ENCODE measurements around the gene SHMT1. TPM values are rescaled to one million over a fixed set of nuclear protein-coding genes. Genes with fewer than 3 reads are reported as not detected.
"Not testable (repeated sequence)": the region's sequence is repeated elsewhere in the genome, so short reads cannot be mapped to it uniquely, and the experiment has no call there.

The SHMT1 gene
- polyA plus RNA-seq, 1 experiment = 4.0 TPM

GRCh38 chr17:18388266-18388665 lies 24.9 kb upstream of the SHMT1 start:
- POLR2A ChIA-PET; H3K27ac ChIP-seq (ENCODE audit: low read depth, low read length); H3K4me3 ChIP-seq (ENCODE audit: low read depth, low read length); DNase-seq (ENCODE audit: low read depth, low spot score); H3K9me3 ChIP-seq (ENCODE audit: control insufficient read depth, insufficient read depth, low read length); CTCF ChIA-PET: not testable (repeated sequence)
- peaks cover 11% of the 10 kb centered on the region for H3K27me3 ChIP-seq (ENCODE audit: control insufficient read depth, insufficient read depth, low read length)

- H3K4me3 ChIP-seq (ENCODE audit: low read depth, low read length); H3K9me3 ChIP-seq (ENCODE audit: control insufficient read depth, insufficient read depth, low read length); POLR2A ChIA-PET; CTCF ChIA-PET; DNase-seq (ENCODE audit: low read depth, low spot score); H3K27ac ChIP-seq (ENCODE audit: low read depth, low read length): not testable (repeated sequence)
- peaks cover 14% of the 10 kb centered on the region for H3K27me3 ChIP-seq (ENCODE audit: control insufficient read depth, insufficient read depth, low read length)
These were observed 24.2 kb upstream of the SHMT1 start for GRCh38 chr17:18387583-18387982.

DNA sequence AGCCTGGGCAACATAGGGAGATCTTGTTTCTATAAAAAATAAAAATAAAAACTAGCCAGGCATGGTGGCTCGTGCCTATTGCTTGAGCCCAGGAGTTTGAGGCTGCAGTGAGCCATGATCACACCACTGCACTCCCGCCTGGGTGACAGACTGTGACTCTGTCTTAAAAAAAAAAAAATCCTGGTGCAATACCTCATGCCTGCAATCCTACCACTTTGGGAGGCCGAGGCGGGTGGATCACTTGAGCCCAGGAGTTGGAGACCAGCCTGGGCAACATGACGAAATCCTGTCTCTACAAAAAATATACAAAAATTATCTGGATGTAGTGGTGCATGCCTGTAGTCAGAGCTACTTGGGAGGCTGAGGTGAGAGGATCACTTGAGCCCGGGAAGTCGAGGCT lies 20.9 kb upstream of the SHMT1 start:
- H3K27ac ChIP-seq (ENCODE audit: low read depth, low read length); DNase-seq (ENCODE audit: low read depth, low spot score); H3K9me3 ChIP-seq (ENCODE audit: control insufficient read depth, insufficient read depth, low read length); CTCF ChIA-PET; H3K4me3 ChIP-seq (ENCODE audit: low read depth, low read length); POLR2A ChIA-PET: not testable (repeated sequence)
- peaks cover 31% of the 10 kb centered on the region for H3K27me3 ChIP-seq (ENCODE audit: control insufficient read depth, insufficient read depth, low read length)

- peaks cover 32% of the 10 kb centered on the region for H3K27me3 ChIP-seq (ENCODE audit: control insufficient read depth, insufficient read depth, low read length)
- CTCF ChIA-PET; POLR2A ChIA-PET; H3K27ac ChIP-seq (ENCODE audit: low read depth, low read length); DNase-seq (ENCODE audit: low read depth, low spot score); H3K4me3 ChIP-seq (ENCODE audit: low read depth, low read length); H3K9me3 ChIP-seq (ENCODE audit: control insufficient read depth, insufficient read depth, low read length): not testable (repeated sequence)
These were observed 19.7 kb upstream of the SHMT1 start for GRCh38 chr17:18383079-18383481.

GRCh38 chr17:18382441-18383078 lies 19.2 kb upstream of the SHMT1 start:
- Histone ChIP-seq H3K9me3 (ENCODE audit: control insufficient read depth, insufficient read depth, low read length) (no peaks in the 10 kb centered on the region; the same call in 1 of the 2 replicates), H3K27ac (ENCODE audit: low read depth, low read length) (no peak overlapping the region), H3K4me3 (ENCODE audit: low read depth, low read length) (no peak overlapping the region), H3K27me3 (ENCODE audit: control insufficient read depth, insufficient read depth, low read length) (peaks cover 32% of the 10 kb centered on the region)
- ChIA-PET POLR2A (no interaction called here), CTCF (no interaction called here)
- no peak for DNase-seq (ENCODE audit: low read depth, low spot score)
- TF ChIP-seq, protein P1, sequence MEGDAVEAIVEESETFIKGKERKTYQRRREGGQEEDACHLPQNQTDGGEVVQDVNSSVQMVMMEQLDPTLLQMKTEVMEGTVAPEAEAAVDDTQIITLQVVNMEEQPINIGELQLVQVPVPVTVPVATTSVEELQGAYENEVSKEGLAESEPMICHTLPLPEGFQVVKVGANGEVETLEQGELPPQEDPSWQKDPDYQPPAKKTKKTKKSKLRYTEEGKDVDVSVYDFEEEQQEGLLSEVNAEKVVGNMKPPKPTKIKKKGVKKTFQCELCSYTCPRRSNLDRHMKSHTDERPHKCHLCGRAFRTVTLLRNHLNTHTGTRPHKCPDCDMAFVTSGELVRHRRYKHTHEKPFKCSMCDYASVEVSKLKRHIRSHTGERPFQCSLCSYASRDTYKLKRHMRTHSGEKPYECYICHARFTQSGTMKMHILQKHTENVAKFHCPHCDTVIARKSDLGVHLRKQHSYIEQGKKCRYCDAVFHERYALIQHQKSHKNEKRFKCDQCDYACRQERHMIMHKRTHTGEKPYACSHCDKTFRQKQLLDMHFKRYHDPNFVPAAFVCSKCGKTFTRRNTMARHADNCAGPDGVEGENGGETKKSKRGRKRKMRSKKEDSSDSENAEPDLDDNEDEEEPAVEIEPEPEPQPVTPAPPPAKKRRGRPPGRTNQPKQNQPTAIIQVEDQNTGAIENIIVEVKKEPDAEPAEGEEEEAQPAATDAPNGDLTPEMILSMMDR (IDR thresholded peaks at IDR 0.05; ENCODE audit: low read depth, low read length) = no peak

DNA sequence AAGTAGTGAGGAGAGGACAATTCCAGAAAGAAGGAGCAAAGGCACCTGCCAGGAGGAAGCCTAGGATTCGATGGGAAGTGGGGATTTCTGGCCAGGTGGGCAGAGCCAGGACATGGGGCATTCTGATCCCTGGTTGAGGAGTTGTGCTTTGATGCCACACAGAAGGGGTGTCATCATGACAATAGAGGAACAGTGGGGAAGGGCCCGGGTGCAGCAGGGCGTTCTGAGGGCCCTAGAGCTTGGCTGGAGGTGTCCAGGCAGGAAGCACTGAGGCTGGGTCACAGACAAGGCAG lies 18.5 kb upstream of the SHMT1 start:
- POLR2A ChIA-PET = no interaction called here
- no peaks in the 10 kb centered on the region; the same call in 1 of the 2 replicates for H3K9me3 ChIP-seq (ENCODE audit: control insufficient read depth, insufficient read depth, low read length)
- peaks cover 32% of the 10 kb centered on the region for H3K27me3 ChIP-seq (ENCODE audit: control insufficient read depth, insufficient read depth, low read length)
- TF ChIP-seq, protein P1 (IDR thresholded peaks at IDR 0.05; ENCODE audit: low read depth, low read length) = no peak
- CTCF ChIA-PET = no interaction called here
- no peak overlapping the region for H3K27ac ChIP-seq (ENCODE audit: low read depth, low read length)
- no peak overlapping the region for H3K4me3 ChIP-seq (ENCODE audit: low read depth, low read length)
- no peak for DNase-seq (ENCODE audit: low read depth, low spot score)

DNA sequence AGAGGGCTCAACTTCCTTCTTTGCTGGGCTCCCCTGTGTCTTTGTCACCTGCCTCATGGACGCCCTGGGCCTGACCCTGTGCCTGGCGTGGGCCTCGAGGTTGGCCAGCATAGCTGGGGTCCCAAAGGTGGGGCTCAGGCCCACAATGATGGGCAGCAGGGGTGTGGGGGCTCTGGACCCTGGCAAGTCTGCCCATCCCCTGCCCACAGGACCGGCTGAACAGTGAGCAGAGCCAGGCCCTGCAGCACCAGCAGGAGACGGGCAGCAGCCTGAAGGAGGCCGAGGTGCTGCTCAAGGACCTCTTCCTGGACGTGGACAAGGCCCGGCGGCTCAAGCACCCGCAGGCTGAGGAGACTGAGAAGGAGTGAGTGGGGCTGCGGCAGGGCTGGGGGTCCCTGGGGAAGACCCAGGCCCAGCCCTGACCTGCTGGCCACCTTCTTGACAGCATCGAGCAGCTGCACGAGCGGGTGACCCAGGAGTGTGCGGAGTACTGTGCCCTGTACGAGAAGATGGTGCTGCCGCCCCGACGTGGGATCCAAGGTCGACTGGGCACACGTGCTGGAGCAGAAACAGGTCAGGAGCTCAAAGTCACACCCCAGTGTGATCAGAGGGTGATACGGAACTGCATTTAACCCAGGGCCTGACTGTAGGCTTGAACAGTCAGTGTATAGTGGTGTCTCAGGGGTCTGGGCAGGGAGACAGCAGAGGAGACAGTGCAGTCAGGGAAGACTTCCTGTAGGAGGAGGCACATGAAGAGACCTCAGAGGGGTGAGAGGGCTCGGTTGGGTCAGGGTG lies 18.0 kb upstream of the SHMT1 start:
- CTCF ChIA-PET = no interaction called here
- no peak for DNase-seq (ENCODE audit: low read depth, low spot score)
- H3K4me3 ChIP-seq (ENCODE audit: low read depth, low read length) = no peak overlapping the region
- POLR2A ChIA-PET = no interaction called here
- H3K27me3 ChIP-seq (ENCODE audit: control insufficient read depth, insufficient read depth, low read length) = peaks cover 32% of the 10 kb centered on the region
- no peak overlapping the region for H3K27ac ChIP-seq (ENCODE audit: low read depth, low read length)
- TF ChIP-seq, protein P1 (IDR thresholded peaks at IDR 0.05; ENCODE audit: low read depth, low read length) = no peak
- H3K9me3 ChIP-seq (ENCODE audit: control insufficient read depth, insufficient read depth, low read length) = no peaks in the 10 kb centered on the region; the same call in 1 of the 2 replicates
